DMS 273 (cell line): ENCODE data around the gene FAM236A.
"Not testable (repeated sequence)": the region's sequence is repeated elsewhere in the genome, so short reads cannot be mapped to it uniquely, and the experiment has no call there.

ENCODE experiments used
- DNase-seq: peaks from one replicate; lab custom pipeline; 2025; ENCODE audit not compliant: unreplicated experiment; lab: John Stamatoyannopoulos, UW

FAM236A gene

DNA sequence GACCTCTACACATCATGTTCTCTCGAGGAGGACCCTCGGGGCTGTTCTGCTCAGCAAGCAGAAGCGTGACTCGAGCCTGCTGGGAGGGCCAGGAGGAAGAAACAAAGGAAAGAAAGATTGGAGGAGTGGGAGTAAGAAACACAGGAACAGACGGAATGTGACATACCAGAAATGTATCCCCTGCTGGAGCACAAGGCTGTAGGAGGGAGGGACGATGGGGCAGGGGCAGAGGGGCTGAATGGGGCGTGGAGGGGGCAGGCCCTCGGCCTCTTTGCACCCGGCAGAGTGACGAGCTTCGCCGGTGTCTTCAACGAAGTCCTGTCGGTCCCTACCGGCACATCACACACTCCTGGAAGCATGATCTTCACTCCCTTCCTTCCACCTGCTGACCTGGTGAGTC lies at the start of gene FAM236A:
Gene FAM236A, plus strand, starts transcription at position 301 of the 400 bp plus-strand sequence. Its CDS starts 57 bp downstream, at position 358.
- DNase-seq, result not testable (repeated sequence)

DNA sequence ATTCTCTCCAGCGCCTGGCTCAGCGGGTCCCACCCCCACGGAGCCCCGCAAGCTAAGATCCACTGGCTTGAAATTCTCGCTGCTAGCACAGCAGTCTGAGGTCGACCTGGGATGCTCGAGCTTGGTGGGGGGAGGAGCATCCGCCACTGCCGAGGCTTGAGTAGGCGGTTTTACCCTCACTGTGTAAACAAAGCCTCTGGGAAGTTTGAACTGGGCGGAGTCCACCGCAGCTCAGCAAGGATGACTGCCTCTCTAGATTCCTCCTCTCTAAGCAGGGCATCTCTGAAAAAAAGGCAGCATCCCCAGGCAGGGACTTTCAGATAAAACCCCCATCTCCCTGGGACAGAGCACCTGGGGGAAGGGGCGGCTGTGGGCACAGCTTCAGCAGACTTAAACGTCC lies 48.3 kb upstream of the FAM236A start:
- not testable (repeated sequence) for DNase-seq

DNA sequence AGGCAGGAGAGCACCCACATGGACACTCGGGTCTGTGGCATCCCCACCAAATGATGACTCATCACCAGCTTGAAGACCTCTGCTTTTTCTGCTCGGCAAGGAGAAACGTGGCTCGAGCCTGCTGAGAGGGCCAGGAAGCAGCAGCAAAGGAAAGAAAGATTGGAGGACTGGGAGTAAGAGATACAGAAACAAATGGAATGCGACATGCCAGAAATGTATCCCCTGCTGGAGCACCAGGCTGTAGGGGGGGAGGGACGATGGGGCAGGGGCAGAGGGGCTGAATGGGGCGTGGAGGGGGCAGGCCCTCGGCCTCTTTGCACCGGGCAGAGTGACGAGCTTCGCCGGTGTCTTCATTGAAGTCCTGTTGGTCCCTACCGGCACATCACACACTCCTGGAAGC lies 25.7 kb upstream of the FAM236A start, which contains the start of gene FAM236C:
Gene FAM236C, plus strand, starts transcription at position 301 of the 400 bp plus-strand sequence. CDS start 100 bp downstream, outside the sequence.
- not testable (repeated sequence) for DNase-seq

GRCh38 chrX:72916096-72916495 lies 21.9 kb upstream of the FAM236A start:
- DNase-seq, result not testable (repeated sequence)

DNA sequence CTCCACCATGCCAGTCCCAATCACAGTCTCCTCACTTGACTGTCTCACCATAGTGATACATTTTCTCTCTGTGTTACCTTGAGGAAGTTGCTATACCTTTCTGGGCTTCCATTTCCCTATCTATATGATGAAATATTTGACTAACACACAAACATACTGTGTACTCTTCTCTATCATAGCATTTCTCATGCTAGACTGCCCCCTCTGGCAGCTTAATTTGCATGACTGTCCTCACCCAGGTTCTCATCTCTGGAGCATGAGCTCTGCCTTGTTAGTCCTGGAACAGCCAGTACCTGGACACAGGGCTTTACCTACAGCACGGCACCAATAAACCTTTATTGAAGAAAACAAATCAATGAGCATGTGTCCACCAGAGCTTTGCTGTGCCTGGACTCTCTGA lies 5.7 kb upstream of the FAM236A start:
- not testable (repeated sequence) for DNase-seq

DNA sequence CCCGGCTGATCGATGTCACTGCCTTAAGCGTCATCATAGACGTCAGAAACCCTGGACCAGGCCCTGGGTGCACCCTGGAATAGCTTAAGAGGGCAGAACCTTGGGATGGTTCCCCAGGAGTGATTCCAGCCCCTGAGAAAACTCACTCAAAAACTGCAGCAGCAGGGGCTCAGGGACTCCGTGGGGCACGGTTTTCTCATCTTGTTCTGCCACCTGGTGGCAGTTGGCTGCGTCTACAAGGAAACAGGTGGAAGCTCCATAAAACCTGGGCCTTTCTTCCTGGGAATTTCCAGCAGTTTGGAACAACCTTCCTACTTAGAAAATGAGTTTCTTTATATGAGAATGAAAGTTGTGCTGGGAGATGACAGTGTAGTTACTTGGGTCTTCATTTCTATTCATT lies 1.6 kb upstream of the FAM236A start:
- not testable (repeated sequence) for DNase-seq

DNA sequence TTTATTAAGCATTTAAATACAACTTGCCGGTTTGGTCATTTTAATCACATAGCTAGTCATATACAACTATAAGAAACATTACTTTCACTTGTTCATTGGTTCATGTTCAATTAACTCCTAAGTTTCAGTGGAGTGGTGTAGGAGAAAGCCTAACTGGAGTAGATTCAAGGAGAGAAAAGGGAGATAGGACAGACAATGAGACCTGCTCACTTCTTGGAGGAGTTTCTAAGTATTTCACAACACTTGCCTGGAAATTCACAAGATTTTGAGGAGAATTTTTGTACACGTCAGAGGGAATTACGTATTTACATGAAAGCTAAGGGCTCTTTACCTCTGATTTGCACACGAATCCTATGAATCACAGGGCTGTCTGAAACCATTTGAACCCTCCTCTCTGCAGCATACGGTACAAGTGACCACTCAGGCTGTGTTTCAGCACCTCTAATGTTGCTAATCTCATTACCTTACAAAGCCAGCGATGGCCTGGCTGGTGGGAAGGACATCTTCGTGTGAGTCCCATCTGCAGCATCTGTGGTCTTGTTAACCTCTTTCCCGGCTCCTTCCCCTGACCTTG lies 1.0 kb upstream of the FAM236A start:
- DNase-seq, result not testable (repeated sequence)

GRCh38 chrX:72942272-72942671 lies 4.3 kb downstream of the FAM236A start:
- not testable (repeated sequence) for DNase-seq

GRCh38 chrX:72943035-72943818 lies 5.2 kb downstream of the FAM236A start:
- DNase-seq, result not testable (repeated sequence)

DNA sequence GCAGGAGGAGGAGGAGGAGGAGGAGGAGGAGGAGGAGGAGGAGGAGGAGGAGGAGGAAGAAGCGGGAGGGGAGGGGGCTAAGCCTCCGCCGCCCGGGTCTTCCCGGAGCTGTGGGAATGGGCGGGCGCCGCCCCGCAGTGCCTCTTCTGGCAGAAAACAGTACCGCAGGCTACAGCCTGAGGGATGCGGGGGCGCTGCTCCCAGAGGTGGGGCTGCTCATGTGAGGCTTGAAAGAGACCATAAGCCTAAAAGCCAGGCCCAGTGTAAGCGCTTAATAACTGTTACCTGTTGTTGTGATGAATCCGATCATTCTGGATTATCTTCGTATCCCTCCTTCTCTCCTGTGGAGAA lies 5.8 kb downstream of the FAM236A start, which contains the start of gene DMRTC1:
Gene DMRTC1, minus strand, starts transcription at position 19 of the 351 bp plus-strand sequence. CDS start 68,143 bp downstream, outside the sequence.
- not testable (repeated sequence) for DNase-seq

- DNase-seq, result not testable (repeated sequence)
Observed at GRCh38 chrX:72959971-72960370, 22.0 kb downstream of the FAM236A start.

- DNase-seq, result not testable (repeated sequence)
Observed at GRCh38 chrX:72971859-72972258, 33.9 kb downstream of the FAM236A start.

DNA sequence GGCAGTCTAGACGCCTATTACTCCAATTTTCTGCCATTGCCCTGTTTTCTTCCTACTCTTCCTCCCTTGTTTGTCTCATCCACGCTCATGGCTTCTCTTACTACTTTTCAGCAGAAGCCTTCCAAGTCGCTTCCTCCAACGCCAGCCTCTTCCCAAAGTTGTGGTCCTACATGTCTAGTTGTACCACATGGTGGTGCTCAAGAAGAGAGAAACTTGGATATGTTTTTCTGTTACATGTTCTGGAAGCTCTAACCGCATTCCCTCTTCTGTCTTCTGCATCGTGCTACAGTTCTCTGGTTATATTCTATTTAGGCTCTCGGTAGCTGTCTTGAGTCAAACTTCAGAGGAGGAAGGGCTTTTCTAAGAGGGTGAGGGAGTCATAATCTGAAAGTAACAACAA lies 36.9 kb downstream of the FAM236A start:
- DNase-seq, result not testable (repeated sequence)

DNA sequence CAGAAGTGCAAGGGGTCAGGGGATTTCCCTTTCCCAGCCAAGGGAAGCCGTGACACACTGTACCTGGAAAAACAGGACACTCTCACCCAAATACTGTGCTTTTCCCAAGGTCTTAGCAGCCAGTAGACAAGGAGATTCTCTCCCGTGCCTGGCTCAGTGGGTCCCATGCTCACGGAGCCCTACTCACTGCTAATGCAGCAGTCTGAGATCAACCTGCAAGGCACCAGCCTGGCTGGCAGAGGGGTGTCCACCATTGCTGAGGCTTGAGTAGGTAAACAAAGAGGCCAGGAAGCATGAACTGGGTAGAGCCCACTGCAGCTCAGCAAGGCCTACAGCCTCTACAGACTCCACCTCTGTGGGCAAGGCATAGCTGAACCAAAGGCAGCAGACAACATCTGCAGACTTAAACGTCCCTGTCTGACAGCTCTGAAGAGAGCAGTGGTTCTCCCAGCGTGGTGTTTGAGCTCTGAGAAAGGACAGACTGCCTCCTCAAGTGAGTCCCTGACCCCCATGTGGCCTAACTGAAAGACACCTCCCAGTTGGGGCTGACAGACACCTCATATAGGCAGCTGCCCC lies 43.0 kb downstream of the FAM236A start:
- DNase-seq, result not testable (repeated sequence)
